ENCODE results near the gene SRRT.

Gene SRRT

GRCh38 chr7:100882785-100883526, 8.1 kb downstream of the SRRT start:
- no peak for DNase-seq

- DNase-seq: peak; percentile 49
Measured at GRCh38 chr7:100884736-100885439, 10.0 kb downstream of the SRRT start.

GRCh38 chr7:100885440-100886141, 10.7 kb downstream of the SRRT start:
- DNase-seq: no peak

GRCh38 chr7:100886142-100886935, 11.4 kb downstream of the SRRT start:
- no peak for DNase-seq

GRCh38 chr7:100886936-100887515, 12.1 kb downstream of the SRRT start:
- DNase-seq: peak; percentile 28

GRCh38 chr7:100887516-100888290, 12.8 kb downstream of the SRRT start:
- peak; percentile 74 for DNase-seq

GRCh38 chr7:100888291-100888987, 13.5 kb downstream of the SRRT start:
- no peak for DNase-seq

GRCh38 chr7:100888988-100889750, 14.3 kb downstream of the SRRT start, which contains the start of gene UFSP1:
TSS of gene UFSP1 (minus strand) at chr7:100889715. CDS start at chr7:100889271, 444 bp downstream.
- no peak for DNase-seq

- DNase-seq: no peak
Measured at GRCh38 chr7:100890653-100891567, 16.0 kb downstream of the SRRT start.

- no peak for DNase-seq
Measured at GRCh38 chr7:100891568-100892247, 16.8 kb downstream of the SRRT start.

- no peak for DNase-seq
Measured at GRCh38 chr7:100892364-100893317, 17.7 kb downstream of the SRRT start.

- no peak for DNase-seq
Measured at GRCh38 chr7:100893318-100893895, 18.5 kb downstream of the SRRT start.

- no peak for DNase-seq
Measured at GRCh38 chr7:100893910-100894721, 19.2 kb downstream of the SRRT start.

- peak; percentile 65 for DNase-seq
Measured at GRCh38 chr7:100894860-100895700, 20.2 kb downstream of the SRRT start.

- no peak for DNase-seq
Measured at GRCh38 chr7:100895701-100895955, 20.7 kb downstream of the SRRT start, which contains the start of gene ACHE. TSS of gene ACHE (minus strand) at chr7:100895888. CDS start at chr7:100894232, 1,656 bp downstream.
